Keratinocyte (primary cell): ENCODE results near the gene DTNB. TPM values are rescaled to one million over a fixed set of nuclear protein-coding genes. Genes with fewer than 3 reads are reported as not detected.

Experiments used
- DNase-seq: peaks from one replicate; pipeline ENCODE4 v3.0.0-alpha.2; 2011; ENCODE audit warnings: low read depth, missing footprints, low spot score
- FAIRE-seq: peaks from 2 replicates; lab custom pipeline; 2011; peaks lifted over from hg19 to GRCh38; lab: Jason Lieb, UNC
- H2AFZ ChIP-seq: 2 replicates; pipeline ENCODE4 v1.6.0; 2012; ENCODE audit warnings: low read length, control low read depth, inconsistent platforms; ENCODE audit not compliant: control insufficient read depth
- H3K27ac ChIP-seq: 2 replicates; pipeline ENCODE4 v1.5.1; 2011; ENCODE audit warnings: low read length; ENCODE audit not compliant: control insufficient read depth, insufficient read depth
- H3K27me3 ChIP-seq: 3 replicates; pipeline ENCODE4 v1.6.0; 2011; ENCODE audit warnings: low read length; ENCODE audit not compliant: control insufficient read depth, insufficient read depth; ENCODE audit errors: extremely low read depth
- H3K36me3 ChIP-seq, 2 experiments: 2 replicates in 1 of 2; 3 replicates in 1 of 2; pipeline ENCODE4 v1.5.1; 2011; ENCODE audit warnings: low read length in 2 of 2, mild to moderate bottlenecking in 1 of 2; ENCODE audit not compliant: control insufficient read depth in 2 of 2, insufficient read depth in 2 of 2; ENCODE audit errors: extremely low read depth in 1 of 2
- H3K4me1 ChIP-seq: 3 replicates; pipeline ENCODE4 v1.5.1; 2011; ENCODE audit warnings: low read length; ENCODE audit not compliant: control insufficient read depth, insufficient read depth; ENCODE audit errors: extremely low read depth
- H3K4me2 ChIP-seq: 3 replicates; pipeline ENCODE4 v1.6.0; 2011; ENCODE audit warnings: low read depth, low read length; ENCODE audit not compliant: control insufficient read depth, insufficient read depth; ENCODE audit errors: extremely low read depth
- H3K4me3 ChIP-seq, 3 experiments: fragments of 200-600 bp in 1 of 3; sonication (generic) in 1 of 3; 2 replicates in 2 of 3; 3 replicates in 1 of 3; pipeline ENCODE4 v1.5.1; 2011 to 2016; ENCODE audit warnings: low read length in 3 of 3, mild to moderate bottlenecking in 3 of 3, control low read depth in 2 of 3, inconsistent platforms in 1 of 3, low read depth in 1 of 3, mixed read lengths in 1 of 3, mixed run types in 1 of 3, moderate library complexity in 1 of 3; ENCODE audit not compliant: control insufficient read depth in 2 of 3, insufficient read depth in 2 of 3; ENCODE audit errors: extremely low read depth in 1 of 3
- H3K79me2 ChIP-seq: 2 replicates; pipeline ENCODE4 v1.6.0; 2012; ENCODE audit warnings: low read length; ENCODE audit not compliant: control insufficient read depth, insufficient read depth
- H3K9ac ChIP-seq: 3 replicates; pipeline ENCODE4 v1.6.0; 2011; ENCODE audit warnings: low read length; ENCODE audit not compliant: control insufficient read depth, insufficient read depth; ENCODE audit errors: extremely low read depth
- H3K9me1 ChIP-seq: 3 replicates; pipeline ENCODE4 v1.6.0; 2011; ENCODE audit warnings: low read length; ENCODE audit not compliant: control insufficient read depth, insufficient read depth; ENCODE audit errors: extremely low read depth
- H3K9me3 ChIP-seq: 2 replicates; pipeline ENCODE4 v1.5.1; 2012; ENCODE audit warnings: low read depth, low read length; ENCODE audit not compliant: control insufficient read depth
- H4K20me1 ChIP-seq: 3 replicates; pipeline ENCODE4 v1.6.0; 2011; ENCODE audit warnings: low read length; ENCODE audit not compliant: control insufficient read depth, insufficient read depth; ENCODE audit errors: extremely low read depth
- CTCF ChIP-seq, 3 experiments: IDR thresholded peaks in 1 of 3; conservative IDR thresholded peaks in 1 of 3; optimal IDR thresholded peaks in 1 of 3; 2 replicates in 2 of 3; 3 replicates in 1 of 3; pipeline versions ENCODE3 to v1.5.1; 2011; ENCODE audit warnings: low read length in 3 of 3, mild to moderate bottlenecking in 3 of 3, moderate library complexity in 2 of 3, control low read depth in 1 of 3, inconsistent platforms in 1 of 3; ENCODE audit not compliant: insufficient read depth in 2 of 3; ENCODE audit errors: extremely low read depth in 1 of 3
- EZH2 ChIP-seq: IDR thresholded peaks from one replicate; pipeline ENCODE4 v1.6.1; 2012; ENCODE audit warnings: inconsistent platforms, mild to moderate bottlenecking, low read length, moderate library complexity
- dilution Hi-C: fragments of 300-500 bp; cut with MboI; formaldehyde crosslinking; loops from one replicate; pipeline ENCODE4 v1.7.0; 2020; ENCODE audit warnings: low sequenced_read_pairs; ENCODE audit not compliant: extremely low pct_ligation_motif_present
- polyA plus RNA-seq, 5 experiments: library from polyadenylated mRNA; depleted of rRNA in 3 of 5; stranded (reverse) in 3 of 5; stranded (forward) in 1 of 5; unstranded in 1 of 5; fragments of >200 nt; gene quantifications; 1 replicate in 1 of 5; 2 replicates in 3 of 5; 3 replicates in 1 of 5; pipeline versions ENCODE4 v1.2.1 to v1.2.3, GENCODE V29; 2011 to 2012; ENCODE audit warnings: missing spikeins in 2 of 5, low read depth in 1 of 5, low replicate concordance in 1 of 5

Gene DTNB
- polyA plus RNA-seq, 1 donor (not counting 4 experiments of a cell fraction or from before 2014, with no cell fraction given): 31.5 TPM

GRCh38 chr2:25417715-25418369 is 255.5 kb downstream of the DTNB start:
- dilution Hi-C loops: no loop called here
- H3K4me3 ChIP-seq: no peak overlapping the region
- H4K20me1 ChIP-seq: no peaks in the 10 kb centered on the region
- H3K79me2 ChIP-seq: no peaks in the 10 kb centered on the region
- no peak overlapping the region for H3K27ac ChIP-seq
- no peak for TF ChIP-seq EZH2
- TF ChIP-seq CTCF (optimal IDR thresholded peaks at IDR 0.05 in 1 of 3, IDR thresholded peaks at IDR 0.05 in 1 of 3, conservative IDR thresholded peaks at IDR 0.05 in 1 of 3; ENCODE audit: extremely low read depth in 1 of 3, insufficient read depth in 2 of 3, low read length in 3 of 3): no peak
- H3K9me3 ChIP-seq: no peaks in the 10 kb centered on the region
- no peak overlapping the region for H3K9ac ChIP-seq
- DNase-seq (no peak), FAIRE-seq (no peak)
- peaks cover 6% of the 10 kb centered on the region in 2 experiments for H3K36me3 ChIP-seq
- no peaks in the 10 kb centered on the region for H3K27me3 ChIP-seq
- no peak overlapping the region for H2AFZ ChIP-seq
- no peak overlapping the region for H3K4me2 ChIP-seq
- H3K4me1 ChIP-seq: no peaks in the 10 kb centered on the region
- no peaks in the 10 kb centered on the region for H3K9me1 ChIP-seq

GRCh38 chr2:25416674-25417073 is 256.7 kb downstream of the DTNB start:
- FAIRE-seq (no peak), DNase-seq (no peak)
- no peaks in the 10 kb centered on the region for H3K9me1 ChIP-seq
- TF ChIP-seq CTCF (optimal IDR thresholded peaks at IDR 0.05 in 1 of 3, IDR thresholded peaks at IDR 0.05 in 1 of 3, conservative IDR thresholded peaks at IDR 0.05 in 1 of 3; ENCODE audit: extremely low read depth in 1 of 3, insufficient read depth in 2 of 3, low read length in 3 of 3) (no peak), EZH2 (no peak)
- no peaks in the 10 kb centered on the region for H3K79me2 ChIP-seq
- H3K4me2 ChIP-seq: no peak overlapping the region
- H3K36me3 ChIP-seq: peaks cover 6% of the 10 kb centered on the region in 2 experiments
- H2AFZ ChIP-seq: no peak overlapping the region
- no peak overlapping the region for H3K9ac ChIP-seq
- dilution Hi-C loops: no loop called here
- no peak overlapping the region for H3K27ac ChIP-seq
- no peaks in the 10 kb centered on the region for H3K9me3 ChIP-seq
- H4K20me1 ChIP-seq: no peaks in the 10 kb centered on the region
- no peaks in the 10 kb centered on the region for H3K27me3 ChIP-seq
- H3K4me3 ChIP-seq: no peak overlapping the region
- no peaks in the 10 kb centered on the region for H3K4me1 ChIP-seq
